K562 (cell line): Measurements from ENCODE around the gene NPAS2. TPM values are rescaled to one million over a fixed set of nuclear protein-coding genes. Genes with fewer than 3 reads are reported as not detected.

ENCODE experiments used
- ATAC-seq: fragments of 200-7000 bp; cut with Tn5 transposase; 3 replicates; pipeline ENCODE4 v1.9.1; 2020; ENCODE audit warnings: moderate library complexity
- BruUV-seq: library from RNA; stranded (reverse); fragments of 400-500 nt; replicated peaks from 2 replicates; lab custom pipeline; 2021; lab: Mats Ljungman, UMichigan
- CTCF ChIA-PET: fragments of 300-600 bp; formaldehyde crosslinking; extraction: SDS; loops from one replicate; lab custom pipeline; 2021; ENCODE audit warnings: low intra/inter-chr PET ratio; lab: Yijun Ruan, JAX
- POLR2A ChIA-PET: fragments of 300-600, 350-650 bp; sonication (Branson Sonifier 250); formaldehyde crosslinking; extraction: SDS; loops from one replicate; lab custom pipeline; 2021; ENCODE audit warnings: antibody characterized with exemption, inconsistent platforms; lab: Yijun Ruan, JAX
- DNase-seq, 4 experiments: peaks; one replicate each; pipeline versions ENCODE4 v3.0.0 to v3.0.0-alpha.2; 2011 to 2018; ENCODE audit warnings: low spot score in 3 of 4, mixed read lengths in 3 of 4; ENCODE audit errors: extremely low read depth in 1 of 4
- FAIRE-seq: peaks from 2 replicates; lab custom pipeline; 2011; peaks lifted over from hg19 to GRCh38; lab: Jason Lieb, UNC
- H2AFZ ChIP-seq: 2 replicates; pipeline ENCODE4 v1.6.0; 2011; ENCODE audit warnings: low read depth, low read length, control low read depth, inconsistent platforms
- H3K27ac ChIP-seq: fragments of 200-600 bp; 3 replicates; pipeline ENCODE4 v1.8.0; 2011; ENCODE audit warnings: low read depth, mild to moderate bottlenecking, control low read depth, inconsistent platforms, low read length, moderate library complexity, mixed read lengths; ENCODE audit errors: extremely low read depth
- H3K27me3 ChIP-seq, 2 experiments: fragments of 300-600 bp in 1 of 2; 2 replicates in 1 of 2; 3 replicates in 1 of 2; pipeline versions ENCODE4 v1.6.0 to v1.8.0; 2011; ENCODE audit warnings: inconsistent platforms in 2 of 2, low read length in 2 of 2, mild to moderate bottlenecking in 1 of 2, mixed read lengths in 1 of 2, moderate library complexity in 1 of 2; ENCODE audit not compliant: control insufficient read depth in 2 of 2, insufficient read depth in 2 of 2
- H3K36me3 ChIP-seq: fragments of 300-600 bp; 3 replicates; pipeline ENCODE4 v1.8.0; 2011; ENCODE audit warnings: mild to moderate bottlenecking, low read length, inconsistent platforms; ENCODE audit not compliant: control insufficient read depth, insufficient read depth
- H3K4me1 ChIP-seq, 2 experiments: fragments of 200-600 bp in 1 of 2; replicated peaks in 1 of 2; 2 replicates in 1 of 2; 3 replicates in 1 of 2; pipeline versions ENCODE4 v1.5.1 to v1.8.0; 2011; ENCODE audit warnings: inconsistent platforms in 2 of 2, low read length in 2 of 2, mild to moderate bottlenecking in 1 of 2, mixed read lengths in 1 of 2, moderate library complexity in 1 of 2; ENCODE audit not compliant: control insufficient read depth in 2 of 2, insufficient read depth in 2 of 2
- H3K4me2 ChIP-seq: 2 replicates; pipeline ENCODE4 v1.6.1; 2011; ENCODE audit warnings: low read length, control low read depth, inconsistent platforms, mixed read lengths; ENCODE audit not compliant: insufficient read depth
- H3K4me3 ChIP-seq: fragments of 200-600 bp; sonication (generic), shearing (Covaris generic); 2 replicates; pipeline ENCODE4 v1.5.1; 2016; ENCODE audit warnings: control low read depth, inconsistent platforms
- H3K79me2 ChIP-seq: fragments of 200-600 bp; 3 replicates; pipeline ENCODE4 v1.8.0; 2011; ENCODE audit warnings: low read length, inconsistent platforms; ENCODE audit not compliant: control insufficient read depth, insufficient read depth
- H3K9ac ChIP-seq, 2 experiments: 2 replicates each; pipeline versions ENCODE4 v1.6.0 to v1.6.1; 2011; ENCODE audit warnings: low read depth in 2 of 2, low read length in 2 of 2, control low read depth in 1 of 2, inconsistent platforms in 1 of 2, mild to moderate bottlenecking in 1 of 2, mixed read lengths in 1 of 2; ENCODE audit not compliant: insufficient read depth in 1 of 2
- H3K9me1 ChIP-seq: one replicate; pipeline ENCODE4 v1.6.0; 2011; ENCODE audit warnings: inconsistent platforms, mild to moderate bottlenecking, low read length, moderate library complexity; ENCODE audit not compliant: control insufficient read depth, insufficient read depth
- H3K9me3 ChIP-seq: replicated peaks from 2 replicates; pipeline ENCODE4 v1.5.1; 2011; ENCODE audit warnings: low read depth, low read length, inconsistent platforms; ENCODE audit not compliant: control insufficient read depth, insufficient read depth
- H4K20me1 ChIP-seq: replicated peaks from 2 replicates; pipeline ENCODE4 v1.6.1; 2011; ENCODE audit warnings: low read length, inconsistent platforms, mixed read lengths; ENCODE audit not compliant: control insufficient read depth, insufficient read depth
- BACH1 ChIP-seq: fragments of 200-800 bp; sonication (Bioruptor generic); IDR thresholded peaks from 2 replicates; pipeline ENCODE4 v1.6.1; 2016; ENCODE audit warnings: missing genetic modification characterization, missing compliant biosample characterization
- CBFA2T2 ChIP-seq: fragments of 450-650 bp; conservative IDR thresholded peaks from 2 replicates; pipeline ENCODE4 v1.6.1; 2017; ENCODE audit warnings: mild to moderate bottlenecking
- CBX3 ChIP-seq, 2 experiments: IDR thresholded peaks; 1 replicate in 1 of 2; 2 replicates in 1 of 2; pipeline ENCODE4 v1.6.1; 2012; ENCODE audit warnings: inconsistent platforms in 2 of 2, low read length in 2 of 2, borderline replicate concordance in 1 of 2, control low read depth in 1 of 2
- CSDE1 ChIP-seq, 2 experiments: fragments of 450-650 bp; IDR thresholded peaks; 2 replicates each; pipeline ENCODE4 v1.6.1; 2016; ENCODE audit warnings: mild to moderate bottlenecking in 1 of 2
- E2F3 ChIP-seq: fragments of 250-450 bp; sonication (Bioruptor Pico); IDR thresholded peaks from 2 replicates; pipeline ENCODE4 v1.4.0; 2020; ENCODE audit warnings: mild to moderate bottlenecking
- ETS1 ChIP-seq: conservative IDR thresholded peaks from 2 replicates; pipeline ENCODE4 v1.6.1; 2011; ENCODE audit warnings: low read depth, mild to moderate bottlenecking, low read length; ENCODE audit not compliant: control insufficient read depth
- HMGN3 ChIP-seq: IDR thresholded peaks from 2 replicates; pipeline ENCODE4 v1.6.1; 2011; ENCODE audit warnings: borderline replicate concordance, low read depth, mild to moderate bottlenecking, mixed read lengths, low read length; ENCODE audit not compliant: insufficient read length; ENCODE audit errors: extremely low read depth
- MEF2A ChIP-seq: IDR thresholded peaks from 2 replicates; pipeline ENCODE4 v1.6.1; 2011; ENCODE audit warnings: low read depth, mild to moderate bottlenecking, low read length, moderate library complexity; ENCODE audit not compliant: control insufficient read depth
- MYC ChIP-seq, 2 experiments: fragments of 250-450 bp in 1 of 2; sonication (Bioruptor Pico) in 1 of 2; IDR thresholded peaks; 2 replicates each; pipeline versions ENCODE4 v1.5.1 to v1.6.1; 2012 to 2021; ENCODE audit warnings: low read depth in 2 of 2, borderline replicate concordance in 1 of 2, improper control_type of control experiment in 1 of 2, low read length in 1 of 2, mild to moderate bottlenecking in 1 of 2, moderate library complexity in 1 of 2
- PTTG1 ChIP-seq: fragments of 450-650 bp; IDR thresholded peaks from 2 replicates; pipeline ENCODE4 v1.6.1; 2016; ENCODE audit warnings: low read depth, mild to moderate bottlenecking, missing genetic modification characterization, missing compliant biosample characterization
- RAD51 ChIP-seq: fragments of 450-650 bp; IDR thresholded peaks from 2 replicates; pipeline ENCODE4 v1.7.1; 2016; ENCODE audit warnings: low read depth, mild to moderate bottlenecking, borderline replicate concordance
- TFE3 ChIP-seq: fragments of 450-650 bp; formaldehyde crosslinking; IDR thresholded peaks from 2 replicates; pipeline ENCODE4 v1.4.0; 2020; ENCODE audit warnings: mild to moderate bottlenecking, mixed read lengths
- ZBED1 ChIP-seq: IDR thresholded peaks from 2 replicates; pipeline ENCODE4 v1.6.1; 2014
- ZC3H8 ChIP-seq: fragments of 450-650 bp; IDR thresholded peaks from 2 replicates; pipeline ENCODE4 v1.6.1; 2017
- ZNF146 ChIP-seq: IDR thresholded peaks from one replicate; pipeline ENCODE4 v1.6.1; 2018; ENCODE audit warnings: missing compliant biosample characterization; ENCODE audit not compliant: unreplicated experiment
- ZNF740 ChIP-seq, 3 experiments: fragments of 200-800 bp in 1 of 3; sonication (Bioruptor generic) in 1 of 3; sonication (generic) in 1 of 3; formaldehyde crosslinking in 1 of 3; IDR thresholded peaks; 2 replicates each; pipeline versions ENCODE4 v1.6.1 to v1.8.0; 2016 to 2022; ENCODE audit warnings: mild to moderate bottlenecking in 2 of 3, missing compliant biosample characterization in 2 of 3, missing genetic modification characterization in 2 of 3, missing genetic modification reagents in 1 of 3
- WGBS: fragments of 100-300 bp; shearing (Covaris generic); methylation state at CpG from one replicate; pipeline ENCODE4 v1.1.6; 2016; ENCODE audit warnings: low coverage, mixed read lengths; ENCODE audit not compliant: insufficient coverage; ENCODE audit errors: missing lambda C conversion rate; 5-methylcytosine and 5-hydroxymethylcytosine counted together
- in situ Hi-C: fragments of 300-500 bp; cut with MboI; formaldehyde crosslinking; loops from 4 replicates; pipeline ENCODE4 v1.15.0; 2018; ENCODE audit warnings: inconsistent platforms, mixed read lengths
- intact Hi-C: fragments of 100-400 bp; cut with micrococcal nuclease; formaldehyde crosslinking; loops from 2 replicates; pipeline ENCODE4 v1.14.2; 2022
- polyA plus RNA-seq, 8 experiments: library from polyadenylated mRNA; depleted of rRNA in 4 of 8; stranded (reverse) in 5 of 8; unstranded in 3 of 8; fragments of >200 nt; fragmentation: Nextera tagmentation in 2 of 8; fragmentation: Illumina TruSeq in 1 of 8; extraction: Ambion mirVana in 2 of 8; extraction: Trizol in 1 of 8; gene quantifications; 2 replicates each; pipeline versions ENCODE4 v1.2.1 to v1.2.3, GENCODE V29; 2011 to 2014; ENCODE audit warnings: inconsistent platforms in 1 of 8, missing spikeins in 1 of 8
- total RNA-seq, 7 experiments: library from RNA; depleted of rRNA in 6 of 7; stranded (reverse); fragments of >200 nt in 6 of 7; fragmentation: Illumina TruSeq in 2 of 7; extraction: Trizol in 2 of 7; gene quantifications; 2 replicates each; pipeline versions ENCODE4 v1.2.1 to v1.2.3, GENCODE V29; 2011 to 2021; ENCODE audit warnings: low replicate concordance in 1 of 7
- TF ChIP-seq, protein P1 (sequence below): sonication (generic); formaldehyde crosslinking; IDR thresholded peaks from 2 replicates; pipeline ENCODE4 v1.5.0; 2020; ENCODE audit warnings: missing genetic modification reagents

Gene NPAS2
- total and polyA plus RNA-seq, 9 of the 15 experiments (the other 6 are each of a cell fraction or from before 2014, with no cell fraction given) = 0.06 to 0.29 (median 0.07) TPM; not detected in 5

GRCh38 chr2:100936070-100936741, 116.3 kb downstream of the NPAS2 start:
- ChIA-PET POLR2A (interaction anchor here (0.6 kb wide), 1 partner anchor 12 kb away, joined by 3 read pairs; no protein-coding TSS in a partner anchor), CTCF (no interaction called here)
- ATAC-seq = no peak
- Histone ChIP-seq H3K27ac (no peak overlapping the region), H3K36me3 (no peaks in the 10 kb centered on the region), H3K4me2 (no peak overlapping the region), H3K4me1 (no peaks in the 10 kb centered on the region; a peak in 1 of 5 replicates), H3K9me1 (no peaks in the 10 kb centered on the region), H3K27me3 (peaks cover 0 to 37% of the 10 kb centered on the region in 2 experiments; a peak in 3 of 5 replicates), H4K20me1 (no peaks in the 10 kb centered on the region), H3K79me2 (no peaks in the 10 kb centered on the region), H2AFZ (no peak overlapping the region), H3K9ac (no peak overlapping the region), H3K4me3 (no peak overlapping the region), H3K9me3 (no peaks in the 10 kb centered on the region)
- intact Hi-C loops (no loop called here), in situ Hi-C loops (no loop called here)
- no peak for FAIRE-seq
- 23% methylated on average over 10 of the region's 10 CpGs for WGBS
- no peak for DNase-seq
- no TSS peak for BruUV-seq
- peak; percentile 92 for TF ChIP-seq TFE3
- peak; percentile 87 for TF ChIP-seq RAD51
- no peak for TF ChIP-seq CSDE1 (IDR thresholded peaks at IDR 0.05)
- no peak for TF ChIP-seq BACH1
- no peak for TF ChIP-seq PTTG1
- TF ChIP-seq E2F3 = no peak
- TF ChIP-seq MYC (IDR thresholded peaks at IDR 0.05; ENCODE audit: low read depth, low read length) = no peak
- TF ChIP-seq MYC (CRISPR knock-in tag; IDR thresholded peaks at IDR 0.05; ENCODE audit: borderline replicate concordance, low read depth) = no peak
- no peak for TF ChIP-seq ZBED1
- no peak for TF ChIP-seq CBX3 (IDR thresholded peaks at IDR 0.05; ENCODE audit: borderline replicate concordance in 1 of 2, low read length in 2 of 2)
- TF ChIP-seq, protein P1, sequence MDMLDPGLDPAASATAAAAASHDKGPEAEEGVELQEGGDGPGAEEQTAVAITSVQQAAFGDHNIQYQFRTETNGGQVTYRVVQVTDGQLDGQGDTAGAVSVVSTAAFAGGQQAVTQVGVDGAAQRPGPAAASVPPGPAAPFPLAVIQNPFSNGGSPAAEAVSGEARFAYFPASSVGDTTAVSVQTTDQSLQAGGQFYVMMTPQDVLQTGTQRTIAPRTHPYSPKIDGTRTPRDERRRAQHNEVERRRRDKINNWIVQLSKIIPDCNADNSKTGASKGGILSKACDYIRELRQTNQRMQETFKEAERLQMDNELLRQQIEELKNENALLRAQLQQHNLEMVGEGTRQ = peak; percentile 67
- no peak for TF ChIP-seq ZNF740 (CRISPR knock-in tag; IDR thresholded peaks at IDR 0.05)
- TF ChIP-seq ZNF740 (tag; IDR thresholded peaks at IDR 0.05) = no peak
- no peak for TF ChIP-seq MEF2A
- no peak for TF ChIP-seq HMGN3
- TF ChIP-seq ETS1 = no peak
- peak; percentile 50 for TF ChIP-seq CBFA2T2
- no peak for TF ChIP-seq ZNF146 (CRISPR knock-in tag)
- no peak for TF ChIP-seq ZC3H8
